WI38 (cell line): ENCODE data around the gene PPIF.

ENCODE experiments used
- H3K4me3 ChIP-seq: 2 replicates; pipeline ENCODE4 v1.5.1; 2011; ENCODE audit warnings: low read depth, mild to moderate bottlenecking, control low read depth, low read length
- CTCF ChIP-seq: IDR thresholded peaks from 2 replicates; pipeline ENCODE4 v1.5.1; 2012; ENCODE audit warnings: low read depth, mild to moderate bottlenecking, control low read depth, low read length

Gene PPIF

GRCh38 chr10:79386637-79387465, 39.6 kb downstream of the PPIF start:
- no peak overlapping the region for H3K4me3 ChIP-seq
- no peak for TF ChIP-seq CTCF

GRCh38 chr10:79387466-79387973, 40.3 kb downstream of the PPIF start:
- no peak for TF ChIP-seq CTCF
- H3K4me3 ChIP-seq = no peak overlapping the region

- no peak overlapping the region for H3K4me3 ChIP-seq
- TF ChIP-seq CTCF = no peak
Observed at GRCh38 chr10:79387974-79388850, 40.9 kb downstream of the PPIF start.

- no peak overlapping the region for H3K4me3 ChIP-seq
- no peak for TF ChIP-seq CTCF
Observed at GRCh38 chr10:79390057-79390456, 42.8 kb downstream of the PPIF start.

- H3K4me3 ChIP-seq = no peak overlapping the region
- no peak for TF ChIP-seq CTCF
Observed at GRCh38 chr10:79390551-79391229, 43.4 kb downstream of the PPIF start.

GRCh38 chr10:79391231-79392019, 44.2 kb downstream of the PPIF start:
- H3K4me3 ChIP-seq = no peak overlapping the region
- no peak for TF ChIP-seq CTCF
